ENCODE measurements around the gene ZNF207. TPM values are rescaled to one million over a fixed set of nuclear protein-coding genes. Genes with fewer than 3 reads are reported as not detected.
"Not testable (repeated sequence)": the region's sequence is repeated elsewhere in the genome, so short reads cannot be mapped to it uniquely, and the experiment has no call there.

The ZNF207 gene
- total RNA-seq, 2 experiments from 2014 or later, result 252 to 262 TPM

GRCh38 chr17:32349503-32349853 lies 479 bp upstream of the ZNF207 start:
- H3K27ac ChIP-seq (ENCODE audit: low read depth in 1 of 2, low read length in 2 of 2), result peak overlapping the region; percentile 98 to 99
- H3K36me3 Mint-ChIP-seq (ENCODE audit: low read depth), result peaks cover 50% of the 10 kb centered on the region
- TF ChIP-seq, protein P1, sequence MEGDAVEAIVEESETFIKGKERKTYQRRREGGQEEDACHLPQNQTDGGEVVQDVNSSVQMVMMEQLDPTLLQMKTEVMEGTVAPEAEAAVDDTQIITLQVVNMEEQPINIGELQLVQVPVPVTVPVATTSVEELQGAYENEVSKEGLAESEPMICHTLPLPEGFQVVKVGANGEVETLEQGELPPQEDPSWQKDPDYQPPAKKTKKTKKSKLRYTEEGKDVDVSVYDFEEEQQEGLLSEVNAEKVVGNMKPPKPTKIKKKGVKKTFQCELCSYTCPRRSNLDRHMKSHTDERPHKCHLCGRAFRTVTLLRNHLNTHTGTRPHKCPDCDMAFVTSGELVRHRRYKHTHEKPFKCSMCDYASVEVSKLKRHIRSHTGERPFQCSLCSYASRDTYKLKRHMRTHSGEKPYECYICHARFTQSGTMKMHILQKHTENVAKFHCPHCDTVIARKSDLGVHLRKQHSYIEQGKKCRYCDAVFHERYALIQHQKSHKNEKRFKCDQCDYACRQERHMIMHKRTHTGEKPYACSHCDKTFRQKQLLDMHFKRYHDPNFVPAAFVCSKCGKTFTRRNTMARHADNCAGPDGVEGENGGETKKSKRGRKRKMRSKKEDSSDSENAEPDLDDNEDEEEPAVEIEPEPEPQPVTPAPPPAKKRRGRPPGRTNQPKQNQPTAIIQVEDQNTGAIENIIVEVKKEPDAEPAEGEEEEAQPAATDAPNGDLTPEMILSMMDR (IDR thresholded peaks at IDR 0.05), result no peak
- H3K4me3 Mint-ChIP-seq, result peak overlapping the region; percentile 95
- DNase-seq (peak in 6 of 14 experiments; percentile 4 to 24 (median 9)), ATAC-seq (ENCODE audit: poor library complexity) (peak; percentile 15)
- peak overlapping the region; percentile 91 for H3K4me3 ChIP-seq (ENCODE audit: low read length)
- H3K9me3 ChIP-seq (ENCODE audit: control insufficient read depth in 1 of 2, insufficient read depth in 1 of 2, low read length in 2 of 2), result no peaks in the 10 kb centered on the region
- H3K9me3 Mint-ChIP-seq, result no peaks in the 10 kb centered on the region
- no peaks in the 10 kb centered on the region for H3K27me3 Mint-ChIP-seq
- no peaks in the 10 kb centered on the region for H3K27me3 ChIP-seq (ENCODE audit: control insufficient read depth in 1 of 2, insufficient read depth in 2 of 2, low read length in 2 of 2)
- H3K27ac Mint-ChIP-seq, result peak overlapping the region; percentile 95
- intact Hi-C loops (cut with DNase I, micrococcal nuclease), result loop anchor here in 1 of 2 experiments (10.0 kb wide), 1 partner anchor 345 kb away; the partner anchor contains the start of gene LRRC37B
- ChIA-PET CTCF (interaction anchor here (2.0 kb wide), 1 partner anchor 95 kb away, joined by 6 read pairs; the partner anchor contains the start of gene PSMD11), POLR2A (interaction anchor here (2.8 kb wide), 1 partner anchor 8 kb away, joined by 33 read pairs; the partner anchor contains the start of gene C17orf75)
- H3K4me1 ChIP-seq (ENCODE audit: insufficient read depth, low read length), result peaks cover 38% of the 10 kb centered on the region
- H3K4me1 Mint-ChIP-seq (ENCODE audit: low read depth), result peaks cover 35% of the 10 kb centered on the region
- peaks cover 21% of the 10 kb centered on the region for H3K36me3 ChIP-seq (ENCODE audit: insufficient read depth, low read length)

- Mint-ChIP-seq H3K27me3 (no peaks in the 10 kb centered on the region), H3K4me3 (peak overlapping the region; percentile 95), H3K36me3 (ENCODE audit: low read depth) (peaks cover 64% of the 10 kb centered on the region), H3K27ac (peak overlapping the region; percentile 95), H3K9me3 (no peaks in the 10 kb centered on the region), H3K4me1 (ENCODE audit: low read depth) (peaks cover 49% of the 10 kb centered on the region)
- Histone ChIP-seq H3K27ac (ENCODE audit: low read depth in 1 of 2, low read length in 2 of 2) (peak overlapping the region; percentile 98 to 99), H3K36me3 (ENCODE audit: insufficient read depth, low read length) (peaks cover 35% of the 10 kb centered on the region), H3K4me3 (ENCODE audit: low read length) (peak overlapping the region; percentile 91), H3K4me1 (ENCODE audit: insufficient read depth, low read length) (peaks cover 52% of the 10 kb centered on the region), H3K27me3 (ENCODE audit: control insufficient read depth in 1 of 2, insufficient read depth in 2 of 2, low read length in 2 of 2) (no peaks in the 10 kb centered on the region), H3K9me3 (ENCODE audit: control insufficient read depth in 1 of 2, insufficient read depth in 1 of 2, low read length in 2 of 2) (no peaks in the 10 kb centered on the region)
- CTCF ChIA-PET, result interaction anchor here (1.0 to 2.1 kb wide), 5 partner anchors 9 to 526 kb away, joined by 3 to 7 read pairs (median 4); partner anchors contain the start of genes C17orf75, MYO1D and PSMD11
- intact Hi-C loops (cut with DNase I, micrococcal nuclease), result loop anchor here (1.0 to 10.0 kb wide), 4 partner anchors 91 to 524 kb away; partner anchors contain the start of genes PSMD11 (in 2 of the 2), MYO1D (in 1 of the 2) and UTP6 (in 1 of the 2)
- DNase-seq, result peak in 11 of 14 experiments; percentile 9 to 83 (median 36)
- peak; percentile 30 for ATAC-seq (ENCODE audit: poor library complexity)
- TF ChIP-seq, protein P1 (IDR thresholded peaks at IDR 0.05), result no peak
- POLR2A ChIA-PET, result interaction anchor here (0.6 to 2.8 kb wide), 8 partner anchors 10 to 450 kb away, joined by 3 to 33 read pairs (median 4); partner anchors contain the start of genes C17orf75, CDK5R1 and PSMD11
Measured at GRCh38 chr17:32350666-32351418, 885 bp downstream of the ZNF207 start.

DNA sequence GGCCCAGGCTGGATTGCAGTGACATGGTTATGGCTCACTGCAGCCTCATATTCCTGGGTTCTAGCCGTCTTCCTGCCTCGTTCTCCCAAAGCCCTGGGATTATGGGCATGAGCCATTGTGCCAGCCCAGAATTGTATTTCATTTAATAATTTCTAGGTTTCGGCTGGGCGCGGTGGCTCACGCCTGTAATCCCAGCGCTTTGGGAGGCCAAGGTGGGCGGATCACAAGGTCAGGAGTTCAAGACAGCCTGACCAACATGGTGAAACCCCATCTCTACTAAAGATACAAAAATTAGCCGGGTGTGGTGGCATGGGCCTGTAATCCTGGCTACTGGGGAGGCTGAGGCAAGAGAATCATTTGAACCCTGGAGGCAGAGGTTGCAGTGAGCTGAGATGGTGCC lies 2.8 kb downstream of the ZNF207 start:
- DNase-seq; H3K9me3 Mint-ChIP-seq; H3K27ac Mint-ChIP-seq; ATAC-seq (ENCODE audit: poor library complexity); H3K27ac ChIP-seq (ENCODE audit: low read depth in 1 of 2, low read length in 2 of 2); H3K27me3 ChIP-seq (ENCODE audit: control insufficient read depth in 1 of 2, insufficient read depth in 2 of 2, low read length in 2 of 2); H3K9me3 ChIP-seq (ENCODE audit: control insufficient read depth in 1 of 2, insufficient read depth in 1 of 2, low read length in 2 of 2); H3K27me3 Mint-ChIP-seq; CTCF ChIA-PET: not testable (repeated sequence)
- Mint-ChIP-seq H3K4me3 (peak overlapping the region; percentile 95), H3K36me3 (ENCODE audit: low read depth) (peaks cover 77% of the 10 kb centered on the region), H3K4me1 (ENCODE audit: low read depth) (peaks cover 61% of the 10 kb centered on the region)
- peaks cover 61% of the 10 kb centered on the region for H3K4me1 ChIP-seq (ENCODE audit: insufficient read depth, low read length)
- H3K4me3 ChIP-seq (ENCODE audit: low read length), result peak overlapping the region; percentile 91
- peaks cover 50% of the 10 kb centered on the region for H3K36me3 ChIP-seq (ENCODE audit: insufficient read depth, low read length)
- intact Hi-C loops (cut with DNase I, micrococcal nuclease), result loop anchor here in 1 of 2 experiments (5.0 to 10.0 kb wide), 2 partner anchors 90 to 522 kb away; partner anchors contain the start of genes MYO1D and PSMD11
- POLR2A ChIA-PET, result interaction anchor here (1.2 kb wide), 1 partner anchor 11 kb away, joined by 3 read pairs; no protein-coding TSS in a partner anchor

Measured in CD4-positive, alpha-beta T cell (primary cell).